Gastrocnemius medialis (tissue), 4 donors: Measurements from ENCODE around the gene CFAP57.

Experiments used
- POLR2A ChIP-seq, 2 donors: fragments of 450-650 bp; IDR thresholded peaks; one replicate each; pipeline ENCODE4 v1.6.1; 2017; ENCODE audit warnings: antibody characterized with exemption in 2 of 2, mild to moderate bottlenecking in 2 of 2, moderate library complexity in 2 of 2
- TF ChIP-seq, protein P1 (sequence below), 5 experiments: fragments of 450-650 bp in 3 of 5; fragments of 200-600 bp in 2 of 5; sonication (generic) in 2 of 5; IDR thresholded peaks in 4 of 5; conservative IDR thresholded peaks in 1 of 5; 1 replicate in 4 of 5; 2 replicates in 1 of 5; pipeline ENCODE4 v1.5.1; 2016 to 2019; ENCODE audit warnings: antibody characterized with exemption in 5 of 5, mild to moderate bottlenecking in 3 of 5, moderate library complexity in 3 of 5

DNA sequence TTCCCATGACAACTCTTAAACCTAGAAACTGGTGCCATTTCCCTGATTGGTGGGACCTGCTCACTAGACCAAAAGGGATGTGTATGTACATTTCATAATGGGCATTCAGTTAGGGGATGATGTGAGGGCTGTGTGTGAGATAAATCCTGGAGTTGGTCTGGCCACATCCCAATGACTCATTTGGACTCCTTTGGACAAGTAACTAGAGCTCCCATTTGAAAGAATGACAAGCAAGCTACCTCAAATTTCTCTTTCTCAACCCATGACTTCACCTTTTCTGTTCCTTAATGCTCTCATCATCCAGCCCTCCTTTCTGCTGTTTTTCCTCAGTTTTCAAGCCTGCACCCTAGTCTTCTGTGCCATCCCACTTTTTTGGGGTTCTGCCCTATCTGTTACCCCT is 27.9 kb upstream of the CFAP57 start:
- TF ChIP-seq, protein P1, sequence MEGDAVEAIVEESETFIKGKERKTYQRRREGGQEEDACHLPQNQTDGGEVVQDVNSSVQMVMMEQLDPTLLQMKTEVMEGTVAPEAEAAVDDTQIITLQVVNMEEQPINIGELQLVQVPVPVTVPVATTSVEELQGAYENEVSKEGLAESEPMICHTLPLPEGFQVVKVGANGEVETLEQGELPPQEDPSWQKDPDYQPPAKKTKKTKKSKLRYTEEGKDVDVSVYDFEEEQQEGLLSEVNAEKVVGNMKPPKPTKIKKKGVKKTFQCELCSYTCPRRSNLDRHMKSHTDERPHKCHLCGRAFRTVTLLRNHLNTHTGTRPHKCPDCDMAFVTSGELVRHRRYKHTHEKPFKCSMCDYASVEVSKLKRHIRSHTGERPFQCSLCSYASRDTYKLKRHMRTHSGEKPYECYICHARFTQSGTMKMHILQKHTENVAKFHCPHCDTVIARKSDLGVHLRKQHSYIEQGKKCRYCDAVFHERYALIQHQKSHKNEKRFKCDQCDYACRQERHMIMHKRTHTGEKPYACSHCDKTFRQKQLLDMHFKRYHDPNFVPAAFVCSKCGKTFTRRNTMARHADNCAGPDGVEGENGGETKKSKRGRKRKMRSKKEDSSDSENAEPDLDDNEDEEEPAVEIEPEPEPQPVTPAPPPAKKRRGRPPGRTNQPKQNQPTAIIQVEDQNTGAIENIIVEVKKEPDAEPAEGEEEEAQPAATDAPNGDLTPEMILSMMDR (IDR thresholded peaks at IDR 0.05 in 4 of 5, conservative IDR thresholded peaks at IDR 0.05 in 1 of 5) = no peak
- no peak for TF ChIP-seq POLR2A (IDR thresholded peaks at IDR 0.05)
